ENCODE results near the gene ERCC6L. TPM values are rescaled to one million over a fixed set of nuclear protein-coding genes. Genes with fewer than 3 reads are reported as not detected.
"Not testable (repeated sequence)": the region's sequence is repeated elsewhere in the genome, so short reads cannot be mapped to it uniquely, and the experiment has no call there.

Gene ERCC6L
- total RNA-seq, 1 donor from 2014 or later: under 0.01 TPM

DNA sequence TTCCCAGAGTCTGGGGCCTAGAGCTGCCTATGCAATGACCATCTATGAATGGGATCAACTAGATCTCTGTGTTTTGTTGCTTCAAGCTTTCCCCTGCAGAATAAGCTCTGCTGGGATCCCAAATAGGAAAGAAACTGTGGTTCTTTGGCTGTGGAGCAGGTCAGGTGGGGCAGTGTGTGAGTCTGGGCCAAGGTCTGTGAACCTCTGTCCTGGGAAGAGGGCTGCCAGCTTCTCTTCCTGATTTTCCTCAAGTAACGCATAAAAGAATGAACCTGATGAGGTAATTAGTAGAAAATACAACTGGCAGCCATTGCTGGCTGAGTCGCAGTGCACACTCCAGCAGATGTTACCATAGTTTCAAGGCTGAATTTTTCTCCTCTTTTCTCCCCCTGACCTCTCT, 61.8 kb downstream of the ERCC6L start:
- Histone ChIP-seq H3K4me3 (ENCODE audit: low read depth, low read length) (no peak overlapping the region), H3K27me3 (ENCODE audit: control insufficient read depth, insufficient read depth, low read length) (no peaks in the 10 kb centered on the region), H3K36me3 (ENCODE audit: control insufficient read depth, insufficient read depth, low read length) (no peaks in the 10 kb centered on the region)
- no peak for FAIRE-seq
- DNase-seq (ENCODE audit: low read depth): no peak
- TF ChIP-seq, protein P1, sequence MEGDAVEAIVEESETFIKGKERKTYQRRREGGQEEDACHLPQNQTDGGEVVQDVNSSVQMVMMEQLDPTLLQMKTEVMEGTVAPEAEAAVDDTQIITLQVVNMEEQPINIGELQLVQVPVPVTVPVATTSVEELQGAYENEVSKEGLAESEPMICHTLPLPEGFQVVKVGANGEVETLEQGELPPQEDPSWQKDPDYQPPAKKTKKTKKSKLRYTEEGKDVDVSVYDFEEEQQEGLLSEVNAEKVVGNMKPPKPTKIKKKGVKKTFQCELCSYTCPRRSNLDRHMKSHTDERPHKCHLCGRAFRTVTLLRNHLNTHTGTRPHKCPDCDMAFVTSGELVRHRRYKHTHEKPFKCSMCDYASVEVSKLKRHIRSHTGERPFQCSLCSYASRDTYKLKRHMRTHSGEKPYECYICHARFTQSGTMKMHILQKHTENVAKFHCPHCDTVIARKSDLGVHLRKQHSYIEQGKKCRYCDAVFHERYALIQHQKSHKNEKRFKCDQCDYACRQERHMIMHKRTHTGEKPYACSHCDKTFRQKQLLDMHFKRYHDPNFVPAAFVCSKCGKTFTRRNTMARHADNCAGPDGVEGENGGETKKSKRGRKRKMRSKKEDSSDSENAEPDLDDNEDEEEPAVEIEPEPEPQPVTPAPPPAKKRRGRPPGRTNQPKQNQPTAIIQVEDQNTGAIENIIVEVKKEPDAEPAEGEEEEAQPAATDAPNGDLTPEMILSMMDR (IDR thresholded peaks at IDR 0.05; ENCODE audit: insufficient read depth, low read length, severe bottlenecking): no peak

DNA sequence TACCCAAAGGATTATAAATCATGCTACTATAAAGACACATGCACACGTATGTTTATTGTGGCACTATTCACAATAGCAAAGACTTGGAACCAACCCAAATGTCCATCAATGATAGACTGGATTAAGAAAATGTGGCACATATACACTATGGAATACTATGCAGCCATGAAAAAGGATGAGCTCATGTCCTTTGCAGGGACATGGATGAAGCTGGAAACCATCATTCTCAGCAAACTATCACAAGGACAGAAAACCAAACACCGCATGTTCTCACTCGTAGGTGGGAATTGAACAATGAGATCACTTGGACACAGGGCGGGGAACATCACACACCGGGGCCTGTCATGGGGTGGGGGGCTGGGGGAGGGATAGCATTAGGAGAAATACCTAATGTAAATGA, 62.5 kb downstream of the ERCC6L start:
- not testable (repeated sequence) for DNase-seq (ENCODE audit: low read depth); H3K27me3 ChIP-seq (ENCODE audit: control insufficient read depth, insufficient read depth, low read length); FAIRE-seq; H3K4me3 ChIP-seq (ENCODE audit: low read depth, low read length); H3K36me3 ChIP-seq (ENCODE audit: control insufficient read depth, insufficient read depth, low read length)

DNA sequence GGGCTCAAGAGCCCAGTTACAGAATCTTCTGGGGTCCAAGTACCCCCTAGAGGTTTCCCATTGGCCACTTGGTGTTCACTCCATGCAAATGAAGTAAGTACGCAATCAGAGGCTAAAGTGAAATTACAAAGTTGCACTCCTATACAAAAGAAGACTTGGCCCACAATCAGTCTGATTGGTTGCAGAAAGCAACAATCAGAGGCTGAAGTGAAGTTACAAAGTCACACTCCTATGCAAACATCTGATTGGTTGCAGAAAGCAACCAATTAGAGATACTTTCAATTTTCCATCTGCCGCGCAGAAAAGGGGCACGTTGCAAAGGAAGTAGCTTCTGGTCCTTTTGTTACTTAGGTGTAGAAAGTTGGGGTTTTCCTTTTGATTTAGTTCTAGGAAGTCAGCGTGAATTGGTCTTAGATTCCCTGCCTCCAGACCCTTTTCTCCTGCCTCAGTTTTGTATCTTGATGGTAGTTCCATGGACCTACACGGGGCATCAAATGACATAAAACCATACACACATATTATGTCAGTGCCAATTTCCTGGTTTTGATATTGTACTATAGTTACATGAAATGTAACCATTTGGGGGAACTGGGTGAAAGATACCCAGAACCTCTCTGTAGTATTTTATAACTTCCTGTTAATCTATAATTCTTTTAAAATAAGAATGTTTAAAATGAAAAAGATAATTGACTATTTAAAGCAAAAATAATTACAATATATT, 69.7 kb downstream of the ERCC6L start:
- no peaks in the 10 kb centered on the region for H3K27me3 ChIP-seq (ENCODE audit: control insufficient read depth, insufficient read depth, low read length)
- no peaks in the 10 kb centered on the region for H3K36me3 ChIP-seq (ENCODE audit: control insufficient read depth, insufficient read depth, low read length)
- TF ChIP-seq, protein P1 (IDR thresholded peaks at IDR 0.05; ENCODE audit: insufficient read depth, low read length, severe bottlenecking): no peak
- DNase-seq (ENCODE audit: low read depth) (peak; percentile 9), FAIRE-seq (no peak)
- no peak overlapping the region for H3K4me3 ChIP-seq (ENCODE audit: low read depth, low read length)

DNA sequence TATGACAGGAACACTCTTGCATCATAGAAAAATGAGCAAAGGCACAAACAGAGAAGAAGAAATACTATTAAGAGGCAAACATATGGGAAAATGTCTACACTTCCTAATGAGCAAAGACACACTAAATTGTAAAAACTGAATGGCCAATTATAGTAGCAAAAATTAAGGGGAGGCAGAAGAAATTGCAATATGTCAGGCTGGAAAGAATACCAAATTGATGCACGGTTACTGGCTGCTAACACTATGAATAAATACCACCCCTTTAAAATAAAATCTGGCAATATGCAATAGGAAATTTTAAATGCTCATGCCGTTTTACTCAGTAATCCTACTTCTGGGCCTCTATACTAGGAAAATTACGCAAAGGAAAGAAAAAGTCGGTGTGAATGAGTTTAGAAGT, 73.3 kb downstream of the ERCC6L start:
- Histone ChIP-seq H3K27me3 (ENCODE audit: control insufficient read depth, insufficient read depth, low read length) (no peaks in the 10 kb centered on the region), H3K36me3 (ENCODE audit: control insufficient read depth, insufficient read depth, low read length) (no peaks in the 10 kb centered on the region), H3K4me3 (ENCODE audit: low read depth, low read length) (no peak overlapping the region)
- FAIRE-seq: no peak
- DNase-seq (ENCODE audit: low read depth): no peak
- TF ChIP-seq, protein P1 (IDR thresholded peaks at IDR 0.05; ENCODE audit: insufficient read depth, low read length, severe bottlenecking): no peak

DNA sequence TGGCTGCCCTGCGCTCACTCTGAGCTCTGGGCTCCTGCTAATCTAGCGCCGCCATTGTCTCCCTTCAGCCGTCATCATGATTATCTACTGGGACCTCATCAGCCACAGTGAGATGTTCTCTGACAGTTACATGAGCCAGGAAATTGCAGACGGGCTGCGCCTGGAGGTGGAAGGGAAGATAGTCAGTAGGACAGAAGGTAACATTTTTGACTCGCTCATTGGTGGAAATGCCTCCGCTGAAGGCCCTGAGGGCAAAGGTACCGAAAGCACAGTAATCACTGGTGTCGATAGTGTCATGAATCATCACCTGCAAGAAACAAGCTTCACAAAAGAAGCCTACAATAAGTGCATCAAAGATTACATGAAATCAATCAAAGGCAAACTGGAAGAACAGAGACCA, 79.1 kb downstream of the ERCC6L start:
- Histone ChIP-seq H3K27me3 (ENCODE audit: control insufficient read depth, insufficient read depth, low read length) (no peaks in the 10 kb centered on the region), H3K36me3 (ENCODE audit: control insufficient read depth, insufficient read depth, low read length) (no peaks in the 10 kb centered on the region), H3K4me3 (ENCODE audit: low read depth, low read length) (no peak overlapping the region)
- FAIRE-seq: no peak
- peak; percentile 18 for DNase-seq (ENCODE audit: low read depth)
- TF ChIP-seq, protein P1 (IDR thresholded peaks at IDR 0.05; ENCODE audit: insufficient read depth, low read length, severe bottlenecking): no peak

DNA sequence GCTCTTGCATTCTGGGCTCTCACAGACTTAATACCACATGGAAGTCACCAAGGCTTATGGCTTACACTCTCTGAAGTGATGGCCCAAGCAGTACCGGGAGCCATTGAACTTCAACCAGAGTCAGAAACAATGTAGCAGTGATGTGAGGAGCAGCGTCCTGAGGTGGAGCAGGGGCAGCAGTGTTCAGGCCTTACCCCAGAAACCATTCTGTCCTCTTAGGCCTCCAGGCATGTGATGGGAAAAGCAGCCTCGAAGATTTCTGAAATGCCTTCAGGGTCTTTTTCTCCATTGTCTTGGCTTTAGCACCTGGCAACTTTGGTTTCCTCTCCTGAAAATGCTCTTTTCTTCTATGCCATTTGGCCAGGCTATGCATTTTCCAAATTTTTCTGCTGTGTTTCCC, 80.1 kb downstream of the ERCC6L start:
- H3K27me3 ChIP-seq (ENCODE audit: control insufficient read depth, insufficient read depth, low read length): no peaks in the 10 kb centered on the region
- no peak for DNase-seq (ENCODE audit: low read depth)
- H3K36me3 ChIP-seq (ENCODE audit: control insufficient read depth, insufficient read depth, low read length): no peaks in the 10 kb centered on the region
- no peak for FAIRE-seq
- TF ChIP-seq, protein P1 (IDR thresholded peaks at IDR 0.05; ENCODE audit: insufficient read depth, low read length, severe bottlenecking): no peak
- no peak overlapping the region for H3K4me3 ChIP-seq (ENCODE audit: low read depth, low read length)

Other genes with a start within 250 kb of the ERCC6L start
- gene RTL5, start 107.1 kb downstream of the ERCC6L start, total RNA-seq: not detected in 2 replicates
- 10.3 and 13.1 TPM in 2 replicates for gene PIN4, start 57.3 kb downstream of the ERCC6L start, total RNA-seq
- 1,256 and 1,722 TPM in 2 replicates for gene RPS4X, start 38.2 kb upstream of the ERCC6L start, total RNA-seq
- 0.26 TPM in 1 of 2 replicates, not detected in the other for gene CITED1, start 66.9 kb upstream of the ERCC6L start, total RNA-seq